Effector CD8-positive, alpha-beta T cell (primary cell): Measurements from ENCODE around the gene PCDHGA7.
A peak's percentile ranks its signal among the peaks of the same experiment; 100 is the strongest.
"Not testable (repeated sequence)": the region's sequence is repeated elsewhere in the genome, so short reads cannot be mapped to it uniquely, and the experiment has no call there.

Experiments used
- DNase-seq: peaks from one replicate; lab custom pipeline; 2025; lab: John Stamatoyannopoulos, UW

The PCDHGA7 gene

GRCh38 chr5:141398608-141399007 is 16.1 kb downstream of the PCDHGA7 start:
- no peak for DNase-seq

- DNase-seq = no peak
Observed at GRCh38 chr5:141399555-141400258, 17.2 kb downstream of the PCDHGA7 start.

GRCh38 chr5:141402553-141403243 is 20.2 kb downstream of the PCDHGA7 start, which contains the start of gene PCDHGA9:
Gene PCDHGA9 (plus strand): TSS chr5:141402778. CDS start chr5:141402953, 175 bp downstream.
- no peak for DNase-seq

- no peak for DNase-seq
Observed at GRCh38 chr5:141403387-141403786, 20.8 kb downstream of the PCDHGA7 start.

- not testable (repeated sequence) for DNase-seq
Observed at GRCh38 chr5:141407790-141408505, 25.4 kb downstream of the PCDHGA7 start, which contains the start of gene PCDHGB6. Gene PCDHGB6 (plus strand): TSS chr5:141408021. CDS start chr5:141408203, 182 bp downstream.

- no peak for DNase-seq
Observed at GRCh38 chr5:141409598-141410306, 27.2 kb downstream of the PCDHGA7 start.

GRCh38 chr5:141411575-141411974 is 29.0 kb downstream of the PCDHGA7 start:
- no peak for DNase-seq

GRCh38 chr5:141412854-141413539 is 30.5 kb downstream of the PCDHGA7 start, which contains the start of gene PCDHGA10:
Gene PCDHGA10 (plus strand): TSS chr5:141412987. CDS start chr5:141413176, 189 bp downstream.
- peak; percentile 19 for DNase-seq

GRCh38 chr5:141413540-141414069 is 31.1 kb downstream of the PCDHGA7 start:
- no peak for DNase-seq

GRCh38 chr5:141414548-141415274 is 32.2 kb downstream of the PCDHGA7 start:
- not testable (repeated sequence) for DNase-seq

- DNase-seq = not testable (repeated sequence)
Observed at GRCh38 chr5:141415275-141415618, 32.7 kb downstream of the PCDHGA7 start.

GRCh38 chr5:141417494-141418172 is 35.1 kb downstream of the PCDHGA7 start, which contains the start of gene PCDHGB7:
Gene PCDHGB7 (plus strand): TSS chr5:141417677. CDS start chr5:141417860, 183 bp downstream.
- DNase-seq = not testable (repeated sequence)

- no peak for DNase-seq
Observed at GRCh38 chr5:141419074-141419880, 36.7 kb downstream of the PCDHGA7 start.

GRCh38 chr5:141420855-141421488 is 38.4 kb downstream of the PCDHGA7 start, which contains the start of gene PCDHGA11:
Gene PCDHGA11 (plus strand): TSS chr5:141421051. CDS start chr5:141421228, 177 bp downstream.
- no peak for DNase-seq

- no peak for DNase-seq
Observed at GRCh38 chr5:141421489-141421855, 38.9 kb downstream of the PCDHGA7 start.

GRCh38 chr5:141422742-141423291 is 40.3 kb downstream of the PCDHGA7 start:
- no peak for DNase-seq

GRCh38 chr5:141427783-141428426 is 45.4 kb downstream of the PCDHGA7 start:
- DNase-seq = no peak
